ENCODE measurements around the gene SH3RF3. TPM values are rescaled to one million over a fixed set of nuclear protein-coding genes. Genes with fewer than 3 reads are reported as not detected.

The SH3RF3 gene
- total and polyA plus RNA-seq, 8 donors, result 7.0 to 11.1 (median 8.3) TPM

DNA sequence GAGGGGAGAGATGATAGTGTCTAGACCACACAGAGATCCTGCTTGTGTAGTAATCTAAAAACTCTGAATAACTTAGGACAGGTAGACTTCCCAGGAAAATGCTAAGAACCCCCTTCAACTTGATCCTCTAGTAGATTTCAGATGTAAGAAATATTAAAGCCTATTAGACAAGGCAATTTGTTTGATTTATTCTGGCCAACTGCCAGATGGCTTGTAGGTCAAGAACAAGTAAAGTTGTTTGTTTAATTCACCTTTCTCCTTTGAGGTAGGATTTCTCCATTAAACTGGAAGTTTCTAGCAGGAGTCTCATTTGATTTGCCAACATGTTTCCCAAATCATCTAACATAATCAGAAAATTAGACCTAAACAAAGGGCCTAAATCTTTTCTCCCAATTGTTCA lies 48.6 kb downstream of the SH3RF3 start:
- Histone ChIP-seq H3K4me3 (no peak overlapping the region), H3K27ac (no peak overlapping the region), H3K9me3 (peaks cover 0 to 6% of the 10 kb centered on the region in 2 donors), H3K36me3 (no peaks in the 10 kb centered on the region), H3K27me3 (no peaks in the 10 kb centered on the region), H3K4me1 (peaks cover 27 to 32% of the 10 kb centered on the region in 2 donors)
- no peak for TF ChIP-seq CTCF (IDR thresholded peaks at IDR 0.05)
- ATAC-seq (no peak), DNase-seq (no peak)
- intact Hi-C loops (cut with DNase I), result loop anchor here in 1 of 2 donors (10.0 kb wide), 1 partner anchor 57 kb away; no protein-coding TSS in a partner anchor

GRCh38 chr2:109178968-109179367 lies 50.0 kb downstream of the SH3RF3 start:
- Histone ChIP-seq H3K36me3 (no peaks in the 10 kb centered on the region), H3K4me1 (peaks cover 14 to 20% of the 10 kb centered on the region in 2 donors), H3K9me3 (peaks cover 0 to 6% of the 10 kb centered on the region in 2 donors), H3K4me3 (no peak overlapping the region), H3K27ac (no peak overlapping the region), H3K27me3 (no peaks in the 10 kb centered on the region)
- no peak for DNase-seq
- TF ChIP-seq CTCF (IDR thresholded peaks at IDR 0.05), result no peak
- no peak for ATAC-seq
- intact Hi-C loops (cut with DNase I), result loop anchor here in 1 of 2 donors (10.0 kb wide), 1 partner anchor 56 kb away; no protein-coding TSS in a partner anchor

DNA sequence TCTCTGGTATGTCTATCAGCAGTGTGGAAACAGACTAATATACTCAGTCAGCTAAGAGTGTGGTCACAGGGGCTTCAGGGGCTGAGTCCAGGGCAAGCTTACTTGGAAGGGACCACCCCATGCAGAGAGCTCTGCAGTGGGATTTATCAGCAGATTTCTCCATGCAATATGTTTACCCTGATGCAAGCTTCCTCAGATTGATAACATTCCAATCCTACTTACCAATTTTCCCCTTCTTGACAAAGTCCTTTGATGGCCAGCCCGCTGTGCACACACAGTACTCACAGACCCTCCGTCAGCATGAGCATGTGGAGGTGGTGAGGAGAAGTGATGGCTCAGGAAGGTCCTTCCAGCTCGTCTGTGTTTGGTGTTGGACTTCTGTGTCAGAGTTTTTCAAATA lies 51.8 kb downstream of the SH3RF3 start:
- no peaks in the 10 kb centered on the region for H3K36me3 ChIP-seq
- no peak overlapping the region for H3K4me3 ChIP-seq
- H3K9me3 ChIP-seq, result no peaks in the 10 kb centered on the region
- no peak for TF ChIP-seq CTCF (IDR thresholded peaks at IDR 0.05)
- DNase-seq (no peak), ATAC-seq (no peak)
- H3K4me1 ChIP-seq, result peaks cover 14% of the 10 kb centered on the region in 2 donors
- H3K27me3 ChIP-seq, result no peaks in the 10 kb centered on the region
- intact Hi-C loops (cut with DNase I), result no loop called here
- no peak overlapping the region for H3K27ac ChIP-seq

DNA sequence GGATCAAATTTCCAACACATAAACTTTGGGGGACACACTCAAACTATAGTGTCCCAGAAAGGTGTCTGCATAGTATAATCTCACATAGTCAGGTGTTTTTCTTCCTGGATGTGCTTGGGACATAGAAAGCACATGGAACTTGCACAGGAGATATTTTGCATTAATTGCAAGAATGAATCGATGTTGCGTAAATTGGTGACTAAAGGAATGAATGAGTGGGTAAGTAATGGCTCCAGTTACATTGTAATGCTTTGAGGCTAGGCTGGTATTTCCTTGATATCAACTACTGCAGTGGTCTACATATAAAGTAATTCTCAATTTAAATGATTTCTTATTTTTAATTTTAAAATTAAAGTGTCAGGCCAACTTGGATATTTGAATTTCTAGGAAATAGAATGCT lies 53.4 kb downstream of the SH3RF3 start:
- Histone ChIP-seq H3K27me3 (no peaks in the 10 kb centered on the region), H3K36me3 (no peaks in the 10 kb centered on the region), H3K27ac (no peak overlapping the region), H3K9me3 (no peaks in the 10 kb centered on the region), H3K4me3 (no peak overlapping the region), H3K4me1 (peaks cover 9 to 10% of the 10 kb centered on the region in 2 donors)
- TF ChIP-seq CTCF (IDR thresholded peaks at IDR 0.05), result no peak
- ATAC-seq, result no peak
- intact Hi-C loops (cut with DNase I), result no loop called here
- no peak for DNase-seq

DNA sequence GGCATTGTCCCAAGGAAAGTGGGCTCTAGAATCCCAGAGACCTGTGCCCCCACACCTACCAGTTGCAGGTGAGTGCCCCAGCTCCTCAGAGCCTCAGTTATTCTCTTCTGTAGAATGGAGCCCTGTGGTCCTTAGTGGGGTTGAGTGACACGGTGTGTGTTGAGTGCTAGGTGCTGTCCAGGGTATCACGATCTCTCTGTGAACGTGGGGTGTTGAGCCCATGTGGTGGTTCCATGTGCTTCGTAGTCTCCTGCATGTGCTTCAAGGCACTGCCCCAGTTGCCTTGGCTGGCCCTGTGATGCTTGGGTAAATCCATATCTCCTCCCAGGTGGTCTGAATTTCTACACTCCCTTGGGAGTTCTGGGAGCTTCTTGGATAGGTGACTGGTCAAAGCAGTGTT lies 54.9 kb downstream of the SH3RF3 start:
- no peak for TF ChIP-seq CTCF (IDR thresholded peaks at IDR 0.05)

More for the DNA sequence above, 54.9 kb downstream of the SH3RF3 start:
- Histone ChIP-seq H3K27ac (no peak overlapping the region), H3K9me3 (no peaks in the 10 kb centered on the region), H3K4me1 (peaks cover 0 to 10% of the 10 kb centered on the region in 2 donors), H3K4me3 (no peak overlapping the region), H3K36me3 (no peaks in the 10 kb centered on the region), H3K27me3 (no peaks in the 10 kb centered on the region)
- intact Hi-C loops (cut with DNase I), result no loop called here
- DNase-seq (no peak), ATAC-seq (no peak)
